ENCODE results near the gene TLE2.

TLE2 gene

GRCh38 chr19:3036119-3036976 is 7.3 kb upstream of the TLE2 start:
- peak; percentile 77 for DNase-seq (ENCODE audit: low read depth)

- peak; percentile 93 for DNase-seq (ENCODE audit: low read depth)
These were observed 6.5 kb upstream of the TLE2 start for GRCh38 chr19:3035542-3036118.

- DNase-seq (ENCODE audit: low read depth) = peak; percentile 37
These were observed 5.8 kb upstream of the TLE2 start for GRCh38 chr19:3034656-3035541.

- DNase-seq (ENCODE audit: low read depth) = no peak
These were observed 5.3 kb upstream of the TLE2 start for GRCh38 chr19:3034406-3034655.

GRCh38 chr19:3033595-3034405 is 4.7 kb upstream of the TLE2 start:
- no peak for DNase-seq (ENCODE audit: low read depth)

GRCh38 chr19:3031607-3031867 is 2.5 kb upstream of the TLE2 start:
- no peak for DNase-seq (ENCODE audit: low read depth)

- no peak for DNase-seq (ENCODE audit: low read depth)
These were observed 595 bp downstream of the TLE2 start for GRCh38 chr19:3028305-3029064.

GRCh38 chr19:3027981-3028304 is 1.1 kb downstream of the TLE2 start:
- no peak for DNase-seq (ENCODE audit: low read depth)

GRCh38 chr19:3027292-3027691 is 1.8 kb downstream of the TLE2 start:
- DNase-seq (ENCODE audit: low read depth) = no peak

GRCh38 chr19:3026768-3027167 is 2.3 kb downstream of the TLE2 start:
- no peak for DNase-seq (ENCODE audit: low read depth)

GRCh38 chr19:3025549-3025886 is 3.6 kb downstream of the TLE2 start:
- DNase-seq (ENCODE audit: low read depth) = no peak

- no peak for DNase-seq (ENCODE audit: low read depth)
These were observed 4.1 kb downstream of the TLE2 start for GRCh38 chr19:3024870-3025548.

- no peak for DNase-seq (ENCODE audit: low read depth)
These were observed 4.6 kb downstream of the TLE2 start for GRCh38 chr19:3024509-3024869.

GRCh38 chr19:3020321-3020960 is 8.6 kb downstream of the TLE2 start:
- no peak for DNase-seq (ENCODE audit: low read depth)

- no peak for DNase-seq (ENCODE audit: low read depth)
These were observed 9.7 kb downstream of the TLE2 start for GRCh38 chr19:3019211-3019854.

GRCh38 chr19:3017923-3018322 is 11.2 kb downstream of the TLE2 start:
- no peak for DNase-seq (ENCODE audit: low read depth)

- DNase-seq (ENCODE audit: low read depth) = no peak
These were observed 13.7 kb downstream of the TLE2 start for GRCh38 chr19:3015126-3016057.

- DNase-seq (ENCODE audit: low read depth) = no peak
These were observed 14.9 kb downstream of the TLE2 start for GRCh38 chr19:3014135-3014534.

- DNase-seq (ENCODE audit: low read depth) = no peak
These were observed 15.8 kb downstream of the TLE2 start for GRCh38 chr19:3013263-3013725.
